Ectodermal cell (in vitro differentiated cells): ENCODE data around the gene ANO3.

Source experiments
- H3K27ac ChIP-seq: 2 replicates; pipeline ENCODE4 v1.7.0; 2013; ENCODE audit warnings: mild to moderate bottlenecking, low read depth, low read length; ENCODE audit not compliant: insufficient read depth, poor library complexity, severe bottlenecking
- H3K27me3 ChIP-seq: 2 replicates; pipeline ENCODE4 v1.7.0; 2013; ENCODE audit warnings: mild to moderate bottlenecking, low read length; ENCODE audit not compliant: insufficient read depth, control insufficient read depth, poor library complexity, severe bottlenecking
- H3K36me3 ChIP-seq: one replicate; pipeline ENCODE4 v1.7.0; 2013; ENCODE audit warnings: low read length; ENCODE audit not compliant: control insufficient read depth, insufficient read depth
- H3K4me1 ChIP-seq: one replicate; pipeline ENCODE4 v1.7.0; 2013; ENCODE audit warnings: low read length; ENCODE audit not compliant: control insufficient read depth, insufficient read depth
- H3K4me3 ChIP-seq: 2 replicates; pipeline ENCODE4 v1.7.0; 2013; ENCODE audit warnings: low read depth, low read length, control low read depth; ENCODE audit not compliant: insufficient read depth
- H3K9me3 ChIP-seq: 2 replicates; pipeline ENCODE4 v1.7.0; 2013; ENCODE audit warnings: mild to moderate bottlenecking, low read length, moderate library complexity; ENCODE audit not compliant: control insufficient read depth
- WGBS, 2 experiments: methylation state at CpG; one replicate each; pipeline ENCODE4 v1.1.7; 2013; ENCODE audit warnings: missing lambda C conversion rate in 2 of 2; 5-methylcytosine and 5-hydroxymethylcytosine counted together

The ANO3 gene

GRCh38 chr11:26519469-26519868, 187.5 kb downstream of the ANO3 start:
- Histone ChIP-seq H3K27ac (no peak overlapping the region), H3K36me3 (no peaks in the 10 kb centered on the region), H3K9me3 (no peaks in the 10 kb centered on the region), H3K27me3 (no peaks in the 10 kb centered on the region), H3K4me3 (no peak overlapping the region), H3K4me1 (no peaks in the 10 kb centered on the region)
- 75 to 91% methylated on average over 2 of the region's 2 CpGs for WGBS, 2 experiments

DNA sequence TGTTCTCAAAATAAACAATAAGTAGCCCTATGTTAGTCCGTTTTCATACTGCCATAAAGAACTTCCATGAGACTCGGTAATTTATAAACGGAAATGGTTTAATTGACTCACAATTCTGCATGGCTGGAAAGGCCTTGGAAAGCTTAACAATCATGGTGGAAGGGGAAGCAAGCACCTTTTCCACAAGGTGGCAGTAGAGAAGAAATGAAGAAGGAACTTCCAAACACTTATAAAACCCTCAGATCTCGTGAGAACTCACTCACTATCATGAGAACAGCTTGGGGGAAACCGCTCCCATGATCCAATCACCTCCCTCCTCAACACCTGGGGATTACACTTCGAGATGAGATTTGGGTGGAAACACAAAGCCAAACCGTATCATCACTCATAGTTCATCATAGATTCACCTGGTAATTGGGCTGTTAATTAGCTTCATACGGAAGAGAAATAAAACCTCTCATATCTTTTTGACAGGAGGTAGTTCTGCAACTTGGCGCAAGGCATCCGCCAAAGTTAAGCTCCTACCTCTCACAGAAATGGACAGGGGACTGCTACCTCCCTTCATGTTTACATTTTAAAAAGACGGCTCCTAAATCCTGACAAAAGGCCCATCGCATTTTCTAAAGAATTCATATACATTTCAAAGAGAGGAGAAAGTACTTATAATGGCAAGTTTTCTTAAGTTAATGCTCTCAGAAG, 191.1 kb downstream of the ANO3 start:
- 48 to 56% methylated on average over 10 to 11 of the region's 12 CpGs for WGBS, 2 experiments

GRCh38 chr11:26527685-26528084, 195.8 kb downstream of the ANO3 start:
- Histone ChIP-seq H3K4me1 (no peaks in the 10 kb centered on the region), H3K36me3 (no peaks in the 10 kb centered on the region), H3K27me3 (no peaks in the 10 kb centered on the region), H3K9me3 (no peaks in the 10 kb centered on the region), H3K27ac (no peak overlapping the region), H3K4me3 (no peak overlapping the region)
- WGBS, 2 experiments = 88 to 100% methylated on average over 1 of the region's 1 CpG

More for the DNA sequence above, 191.1 kb downstream of the ANO3 start:
- Histone ChIP-seq H3K27me3 (no peaks in the 10 kb centered on the region), H3K27ac (no peak overlapping the region), H3K4me1 (no peaks in the 10 kb centered on the region), H3K4me3 (no peak overlapping the region), H3K9me3 (no peaks in the 10 kb centered on the region), H3K36me3 (no peaks in the 10 kb centered on the region)

DNA sequence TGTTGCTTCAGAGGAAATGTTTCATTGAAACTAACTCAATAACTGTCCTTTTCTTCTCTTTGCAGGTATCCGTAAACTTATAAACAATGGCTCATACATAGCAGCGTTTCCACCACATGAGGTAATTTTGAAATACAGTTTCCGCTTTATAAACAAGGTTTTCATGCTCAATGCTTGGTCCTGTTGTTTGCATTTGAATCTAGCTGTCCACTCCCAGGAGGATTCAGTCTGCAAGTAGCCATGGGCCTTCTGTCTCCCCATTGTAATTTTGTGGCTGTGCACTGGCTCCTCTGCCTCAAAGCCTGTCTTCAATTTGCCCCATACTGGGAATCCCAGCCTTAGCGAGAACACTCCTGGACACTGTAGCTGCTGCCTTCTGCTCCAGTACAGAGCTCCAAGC, 205.4 kb downstream of the ANO3 start:
- Histone ChIP-seq H3K4me3 (no peak overlapping the region), H3K27ac (no peak overlapping the region), H3K4me1 (peaks cover 4% of the 10 kb centered on the region), H3K27me3 (no peaks in the 10 kb centered on the region), H3K9me3 (no peaks in the 10 kb centered on the region), H3K36me3 (no peaks in the 10 kb centered on the region)
- WGBS, 2 experiments = 81 to 85% methylated on average over 4 of the region's 4 CpGs

GRCh38 chr11:26539517-26539916, 207.6 kb downstream of the ANO3 start:
- WGBS, 2 experiments = 87 to 88% methylated on average over 2 to 3 of the region's 3 CpGs
- peaks cover 4% of the 10 kb centered on the region for H3K4me1 ChIP-seq
- H3K36me3 ChIP-seq = no peaks in the 10 kb centered on the region

GRCh38 chr11:26541870-26542269, 209.9 kb downstream of the ANO3 start:
- H3K4me3 ChIP-seq = no peak overlapping the region
- H3K36me3 ChIP-seq = no peaks in the 10 kb centered on the region
- no peak overlapping the region for H3K27ac ChIP-seq
- H3K9me3 ChIP-seq = no peaks in the 10 kb centered on the region
- peaks cover 4% of the 10 kb centered on the region for H3K4me1 ChIP-seq
- H3K27me3 ChIP-seq = no peaks in the 10 kb centered on the region
- WGBS, 2 experiments = 90 to 96% methylated on average over 2 of the region's 2 CpGs

More at GRCh38 chr11:26539517-26539916, 207.6 kb downstream of the ANO3 start:
- H3K9me3 ChIP-seq = no peaks in the 10 kb centered on the region
- H3K4me3 ChIP-seq = no peak overlapping the region
- no peak overlapping the region for H3K27ac ChIP-seq
- no peaks in the 10 kb centered on the region for H3K27me3 ChIP-seq

GRCh38 chr11:26549176-26549575, 217.2 kb downstream of the ANO3 start:
- H3K4me3 ChIP-seq = no peak overlapping the region
- WGBS, 2 experiments = 44 to 50% methylated on average over 2 of the region's 2 CpGs

GRCh38 chr11:26550022-26550421, 218.1 kb downstream of the ANO3 start:
- H3K9me3 ChIP-seq = no peaks in the 10 kb centered on the region
- H3K27me3 ChIP-seq = no peaks in the 10 kb centered on the region
- H3K4me3 ChIP-seq = no peak overlapping the region
- no peak overlapping the region for H3K27ac ChIP-seq
- 100% methylated on average over 1 of the region's 1 CpG for WGBS, 2 experiments
- no peaks in the 10 kb centered on the region for H3K4me1 ChIP-seq
- no peaks in the 10 kb centered on the region for H3K36me3 ChIP-seq

More at GRCh38 chr11:26549176-26549575, 217.2 kb downstream of the ANO3 start:
- Histone ChIP-seq H3K27me3 (no peaks in the 10 kb centered on the region), H3K9me3 (no peaks in the 10 kb centered on the region), H3K36me3 (no peaks in the 10 kb centered on the region), H3K4me1 (no peaks in the 10 kb centered on the region), H3K27ac (no peak overlapping the region)

DNA sequence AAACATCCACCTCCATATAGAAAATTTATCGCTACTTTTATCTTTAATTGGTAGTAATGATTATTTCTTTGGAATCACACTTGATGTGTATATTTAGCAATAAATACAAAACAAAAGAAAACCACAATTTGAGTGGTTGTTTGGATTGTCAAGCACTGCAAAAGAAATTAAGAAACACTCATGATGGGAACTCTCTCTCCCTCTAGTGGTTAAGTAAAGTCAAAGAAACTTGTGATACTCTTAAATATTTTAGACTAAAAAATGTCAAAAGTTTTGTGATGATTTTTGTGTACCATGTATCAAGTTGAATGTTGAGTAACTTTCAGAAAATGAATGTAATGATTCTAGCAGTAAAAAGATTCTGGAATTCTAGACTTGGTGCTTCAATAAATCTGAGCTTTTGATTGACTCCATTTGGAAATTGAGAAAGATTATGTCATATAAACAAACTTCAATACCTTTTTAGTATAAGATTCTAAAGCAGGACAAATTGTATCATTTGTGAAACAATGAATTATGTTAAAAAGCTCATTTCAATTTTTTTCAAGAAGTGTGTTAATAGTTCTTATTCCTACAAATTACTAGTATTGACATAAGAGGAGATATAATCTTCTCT, 219.4 kb downstream of the ANO3 start:
- Histone ChIP-seq H3K9me3 (no peaks in the 10 kb centered on the region), H3K4me3 (no peak overlapping the region), H3K27me3 (no peaks in the 10 kb centered on the region), H3K27ac (no peak overlapping the region), H3K4me1 (no peaks in the 10 kb centered on the region), H3K36me3 (no peaks in the 10 kb centered on the region)
- no CpG with 5 or more reads among the region's 1 CpG for WGBS, 2 experiments

GRCh38 chr11:26553182-26553581, 221.3 kb downstream of the ANO3 start:
- H3K4me3 ChIP-seq = no peak overlapping the region
- no peaks in the 10 kb centered on the region for H3K36me3 ChIP-seq
- H3K27me3 ChIP-seq = no peaks in the 10 kb centered on the region
- 37 to 77% methylated on average over 1 to 2 of the region's 2 CpGs for WGBS, 2 experiments
- no peak overlapping the region for H3K27ac ChIP-seq
- peaks cover 4% of the 10 kb centered on the region for H3K4me1 ChIP-seq
- no peaks in the 10 kb centered on the region for H3K9me3 ChIP-seq
